Activated naive CD4-positive, alpha-beta T cell treated with Interleukin-2 at 50 U/mL for 16 hours (primary cell): Measurements from ENCODE around the gene WBP2.

ENCODE experiments used
- DNase-seq: peaks from one replicate; pipeline ENCODE4 v3.0.0-alpha.2; 2020

WBP2 gene

GRCh38 chr17:75843577-75844529 is 11.3 kb downstream of the WBP2 start, which contains the start of gene UNC13D:
Gene UNC13D, minus strand, starts transcription at chr17:75844404. Its CDS starts 67 bp downstream, at chr17:75844337.
- peak; percentile 61 for DNase-seq

GRCh38 chr17:75842963-75843576 is 12.1 kb downstream of the WBP2 start:
- DNase-seq: peak; percentile 37

GRCh38 chr17:75842411-75842810 is 12.7 kb downstream of the WBP2 start:
- no peak for DNase-seq

GRCh38 chr17:75840799-75841164 is 14.4 kb downstream of the WBP2 start:
- DNase-seq: no peak

GRCh38 chr17:75839942-75840798 is 15.0 kb downstream of the WBP2 start:
- no peak for DNase-seq

- no peak for DNase-seq
Measured at GRCh38 chr17:75838410-75838809, 16.7 kb downstream of the WBP2 start.

GRCh38 chr17:75837899-75838298 is 17.2 kb downstream of the WBP2 start:
- DNase-seq: no peak

- DNase-seq: no peak
Measured at GRCh38 chr17:75836605-75837004, 18.5 kb downstream of the WBP2 start.

GRCh38 chr17:75835654-75835987 is 19.5 kb downstream of the WBP2 start:
- DNase-seq: no peak

- DNase-seq: no peak
Measured at GRCh38 chr17:75834928-75835653, 20.0 kb downstream of the WBP2 start.

GRCh38 chr17:75834279-75834920 is 20.7 kb downstream of the WBP2 start:
- no peak for DNase-seq

- peak; percentile 45 for DNase-seq
Measured at GRCh38 chr17:75832652-75833400, 22.3 kb downstream of the WBP2 start.

- peak; percentile 59 for DNase-seq
Measured at GRCh38 chr17:75832164-75832651, 22.9 kb downstream of the WBP2 start.

- DNase-seq: no peak
Measured at GRCh38 chr17:75831032-75831571, 24.0 kb downstream of the WBP2 start.

GRCh38 chr17:75830164-75831031 is 24.7 kb downstream of the WBP2 start:
- peak; percentile 39 for DNase-seq

GRCh38 chr17:75829747-75830146 is 25.4 kb downstream of the WBP2 start:
- DNase-seq: no peak

GRCh38 chr17:75828741-75829140 is 26.4 kb downstream of the WBP2 start:
- DNase-seq: no peak

- DNase-seq: no peak
Measured at GRCh38 chr17:75828076-75828400, 27.1 kb downstream of the WBP2 start.

- peak; percentile 66 for DNase-seq
Measured at GRCh38 chr17:75827308-75828075, 27.6 kb downstream of the WBP2 start.
